Measurements from ENCODE around the gene NFKBIB.

- TF ChIP-seq CTCF (IDR thresholded peaks at IDR 0.05 in 2 of 3, conservative IDR thresholded peaks at IDR 0.05 in 1 of 3; ENCODE audit: borderline replicate concordance in 1 of 3, insufficient read depth in 1 of 3, low read depth in 2 of 3, low read length in 2 of 3) (no peak), POLR2A (IDR thresholded peaks at IDR 0.05; ENCODE audit: borderline replicate concordance, extremely low read depth, insufficient read depth, insufficient read length) (peak; percentile 43), SIN3A (IDR thresholded peaks at IDR 0.05; ENCODE audit: low read depth) (peak; percentile 80), POLR2AphosphoS5 (IDR thresholded peaks at IDR 0.05; ENCODE audit: low read depth, low read length) (peak; percentile 60), EZH2 (IDR thresholded peaks at IDR 0.05) (no peak), MAX (IDR thresholded peaks at IDR 0.05) (peak; percentile 66), JUND (IDR thresholded peaks at IDR 0.05) (no peak)
These were observed at the start of gene NFKBIB, which contains the start of gene SIRT2 for GRCh38 chr19:38899447-38900201.
